Measurements from ENCODE around the gene SLC22A1.

DNA sequence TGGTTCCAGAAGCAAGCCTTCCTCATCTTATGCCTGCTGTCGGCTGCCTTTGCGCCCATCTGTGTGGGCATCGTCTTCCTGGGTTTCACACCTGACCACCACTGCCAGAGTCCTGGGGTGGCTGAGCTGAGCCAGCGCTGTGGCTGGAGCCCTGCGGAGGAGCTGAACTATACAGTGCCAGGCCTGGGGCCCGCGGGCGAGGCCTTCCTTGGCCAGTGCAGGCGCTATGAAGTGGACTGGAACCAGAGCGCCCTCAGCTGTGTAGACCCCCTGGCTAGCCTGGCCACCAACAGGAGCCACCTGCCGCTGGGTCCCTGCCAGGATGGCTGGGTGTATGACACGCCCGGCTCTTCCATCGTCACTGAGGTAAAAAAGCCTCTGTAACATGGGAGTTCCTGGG lies 366 bp downstream of the SLC22A1 start:
- TF ChIP-seq SIN3A (IDR thresholded peaks at IDR 0.05; ENCODE audit: borderline replicate concordance, insufficient read depth, low read length) (no peak), REST (IDR thresholded peaks at IDR 0.05; ENCODE audit: insufficient read depth in 1 of 2, low read depth in 2 of 2, low read length in 2 of 2) (no peak)
